HG03103 (cell line): ENCODE data around the gene ZNF618.

Experiments
- ATAC-seq: cut with Tn5 transposase; IDR thresholded peaks from one replicate; pipeline ENCODE4 v1.9.1; 2021; ENCODE audit warnings: low read depth; ENCODE audit not compliant: unreplicated experiment

The ZNF618 gene

GRCh38 chr9:114014044-114014443 lies 137.9 kb downstream of the ZNF618 start:
- ATAC-seq, result no peak

- ATAC-seq, result no peak
These were observed 139.5 kb downstream of the ZNF618 start for GRCh38 chr9:114015607-114016006.

GRCh38 chr9:114016101-114016500 lies 140.0 kb downstream of the ZNF618 start:
- no peak for ATAC-seq

GRCh38 chr9:114016629-114017423 lies 140.7 kb downstream of the ZNF618 start:
- ATAC-seq, result no peak

- no peak for ATAC-seq
These were observed 141.9 kb downstream of the ZNF618 start for GRCh38 chr9:114017741-114018715.

- no peak for ATAC-seq
These were observed 145.5 kb downstream of the ZNF618 start for GRCh38 chr9:114021578-114021977.

- ATAC-seq, result no peak
These were observed 147.9 kb downstream of the ZNF618 start for GRCh38 chr9:114023961-114024360.

GRCh38 chr9:114025196-114025753 lies 149.2 kb downstream of the ZNF618 start:
- no peak for ATAC-seq

- ATAC-seq, result no peak
These were observed 149.7 kb downstream of the ZNF618 start for GRCh38 chr9:114025760-114026159.

GRCh38 chr9:114026335-114026734 lies 150.2 kb downstream of the ZNF618 start:
- ATAC-seq, result no peak

- no peak for ATAC-seq
These were observed 151.2 kb downstream of the ZNF618 start for GRCh38 chr9:114027159-114027862.

GRCh38 chr9:114027863-114028465 lies 151.9 kb downstream of the ZNF618 start:
- no peak for ATAC-seq

GRCh38 chr9:114028646-114029045 lies 152.5 kb downstream of the ZNF618 start:
- ATAC-seq, result no peak

- ATAC-seq, result no peak
These were observed 153.4 kb downstream of the ZNF618 start for GRCh38 chr9:114029311-114030170.

- no peak for ATAC-seq
These were observed 154.3 kb downstream of the ZNF618 start for GRCh38 chr9:114030364-114030763.

GRCh38 chr9:114031037-114031630 lies 155.0 kb downstream of the ZNF618 start:
- no peak for ATAC-seq

- ATAC-seq, result no peak
These were observed 156.1 kb downstream of the ZNF618 start for GRCh38 chr9:114031948-114032840.
